DND-41 (cell line): ENCODE data around the gene ZDHHC11.
"Not testable (repeated sequence)": the region's sequence is repeated elsewhere in the genome, so short reads cannot be mapped to it uniquely, and the experiment has no call there.

Experiments
- ATAC-seq: fragments of 200-7000 bp; cut with Tn5 transposase; 3 replicates; pipeline ENCODE4 v1.9.1; 2021; ENCODE audit warnings: low read depth; ENCODE audit not compliant: insufficient read depth
- DNase-seq: peaks from one replicate; pipeline ENCODE4 v3.0.0-alpha.2; 2020
- H2AFZ ChIP-seq: 2 replicates; pipeline ENCODE4 v1.6.0; 2012; ENCODE audit warnings: low read depth, low read length
- H3K27ac ChIP-seq: 2 replicates; pipeline ENCODE4 v1.5.1; 2012; ENCODE audit warnings: low read length, inconsistent platforms
- H3K27me3 ChIP-seq: fragments of 200-600 bp; sonication (generic); 2 replicates; pipeline ENCODE4 v1.6.0; 2012; ENCODE audit warnings: low read length, mild to moderate bottlenecking, inconsistent platforms; ENCODE audit not compliant: insufficient read depth, poor library complexity
- H3K36me3 ChIP-seq: 2 replicates; pipeline ENCODE4 v1.5.1; 2012; ENCODE audit warnings: low read length, inconsistent platforms; ENCODE audit not compliant: insufficient read depth
- H3K4me1 ChIP-seq: 2 replicates; pipeline ENCODE4 v1.5.1; 2012; ENCODE audit warnings: mild to moderate bottlenecking, low read length; ENCODE audit not compliant: insufficient read depth
- H3K4me2 ChIP-seq: 2 replicates; pipeline ENCODE4 v1.6.0; 2012; ENCODE audit warnings: mild to moderate bottlenecking, moderate library complexity, low read length, inconsistent platforms; ENCODE audit not compliant: insufficient read depth
- H3K4me3 ChIP-seq, 2 experiments: fragments of 200-600 bp in 1 of 2; shearing (Covaris generic) in 1 of 2; 2 replicates each; pipeline ENCODE4 v1.5.1; 2012 to 2016; ENCODE audit warnings: inconsistent platforms in 2 of 2, low read length in 2 of 2, mild to moderate bottlenecking in 2 of 2, low read depth in 1 of 2, moderate library complexity in 1 of 2
- H3K79me2 ChIP-seq: 2 replicates; pipeline ENCODE4 v1.6.0; 2012; ENCODE audit warnings: low read length, inconsistent platforms; ENCODE audit not compliant: insufficient read depth
- H3K9ac ChIP-seq: 2 replicates; pipeline ENCODE4 v1.6.0; 2012; ENCODE audit warnings: low read depth, mild to moderate bottlenecking, inconsistent platforms, low read length, moderate library complexity
- H3K9me3 ChIP-seq: 2 replicates; pipeline ENCODE4 v1.5.1; 2012; ENCODE audit warnings: low read length, moderate library complexity, mild to moderate bottlenecking, inconsistent platforms; ENCODE audit not compliant: insufficient read depth, severe bottlenecking
- H4K20me1 ChIP-seq: 2 replicates; pipeline ENCODE4 v1.6.0; 2012; ENCODE audit warnings: low read length; ENCODE audit not compliant: insufficient read depth
- EZH2 ChIP-seq: IDR thresholded peaks from 3 replicates; pipeline ENCODE4 v1.6.1; 2012; ENCODE audit warnings: borderline replicate concordance, low read depth, mild to moderate bottlenecking, moderate library complexity, low read length, inconsistent platforms; ENCODE audit not compliant: severe bottlenecking
- TF ChIP-seq, protein P1 (sequence below): IDR thresholded peaks from 2 replicates; pipeline ENCODE4 v1.5.1; 2012; ENCODE audit warnings: borderline replicate concordance, low read length, moderate library complexity, mild to moderate bottlenecking; ENCODE audit not compliant: poor library complexity, severe bottlenecking; ENCODE audit errors: extremely low read depth

ZDHHC11 gene

DNA sequence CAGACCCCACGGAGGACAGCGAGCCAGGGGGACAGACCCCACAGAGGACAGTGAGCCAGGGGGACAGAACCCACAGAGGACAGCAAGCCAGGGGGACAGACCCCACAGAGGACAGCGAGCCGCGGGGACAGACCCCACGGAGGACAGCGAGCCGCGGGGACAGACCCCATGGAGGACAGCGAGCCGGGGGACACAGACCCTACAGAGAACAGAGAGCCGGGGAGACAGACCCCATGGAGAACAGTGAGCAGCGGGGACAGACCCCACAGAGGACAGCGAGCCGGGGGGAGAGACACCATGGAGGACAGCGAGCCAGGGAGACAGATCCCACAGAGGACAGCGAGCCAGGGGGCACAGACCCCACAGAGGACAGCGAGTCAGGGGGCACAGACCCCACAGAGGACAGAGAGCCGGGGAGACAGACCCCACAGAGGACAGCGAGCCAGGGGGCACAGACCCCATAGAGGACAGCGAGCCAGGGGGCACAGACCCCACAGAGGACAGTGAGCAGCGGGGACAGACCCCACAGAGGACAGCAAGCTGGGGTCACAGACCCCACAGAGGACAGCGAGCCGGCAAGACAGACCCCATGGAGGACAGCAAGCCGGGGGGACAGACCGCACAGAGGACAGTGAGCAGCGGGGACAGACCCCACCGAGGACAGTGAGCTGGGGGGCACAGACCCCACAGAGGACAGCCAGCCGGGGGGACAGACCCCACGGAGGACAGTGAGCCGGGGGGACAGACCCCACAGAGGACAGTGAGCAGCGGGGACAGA is 4.4 kb upstream of the ZDHHC11 start:
- H3K4me2 ChIP-seq: no peak overlapping the region
- no peak overlapping the region for H2AFZ ChIP-seq
- H3K9ac ChIP-seq: no peak overlapping the region
- H3K27ac ChIP-seq: no peak overlapping the region
- H3K36me3 ChIP-seq: no peaks in the 10 kb centered on the region
- TF ChIP-seq EZH2: no peak
- TF ChIP-seq, protein P1, sequence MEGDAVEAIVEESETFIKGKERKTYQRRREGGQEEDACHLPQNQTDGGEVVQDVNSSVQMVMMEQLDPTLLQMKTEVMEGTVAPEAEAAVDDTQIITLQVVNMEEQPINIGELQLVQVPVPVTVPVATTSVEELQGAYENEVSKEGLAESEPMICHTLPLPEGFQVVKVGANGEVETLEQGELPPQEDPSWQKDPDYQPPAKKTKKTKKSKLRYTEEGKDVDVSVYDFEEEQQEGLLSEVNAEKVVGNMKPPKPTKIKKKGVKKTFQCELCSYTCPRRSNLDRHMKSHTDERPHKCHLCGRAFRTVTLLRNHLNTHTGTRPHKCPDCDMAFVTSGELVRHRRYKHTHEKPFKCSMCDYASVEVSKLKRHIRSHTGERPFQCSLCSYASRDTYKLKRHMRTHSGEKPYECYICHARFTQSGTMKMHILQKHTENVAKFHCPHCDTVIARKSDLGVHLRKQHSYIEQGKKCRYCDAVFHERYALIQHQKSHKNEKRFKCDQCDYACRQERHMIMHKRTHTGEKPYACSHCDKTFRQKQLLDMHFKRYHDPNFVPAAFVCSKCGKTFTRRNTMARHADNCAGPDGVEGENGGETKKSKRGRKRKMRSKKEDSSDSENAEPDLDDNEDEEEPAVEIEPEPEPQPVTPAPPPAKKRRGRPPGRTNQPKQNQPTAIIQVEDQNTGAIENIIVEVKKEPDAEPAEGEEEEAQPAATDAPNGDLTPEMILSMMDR: no peak
- H3K4me1 ChIP-seq: no peaks in the 10 kb centered on the region
- no peaks in the 10 kb centered on the region for H3K27me3 ChIP-seq
- H3K79me2 ChIP-seq: no peaks in the 10 kb centered on the region
- ATAC-seq: no peak
- DNase-seq: no peak
- peaks cover 32% of the 10 kb centered on the region for H4K20me1 ChIP-seq
- H3K9me3 ChIP-seq: no peaks in the 10 kb centered on the region
- H3K4me3 ChIP-seq: no peak overlapping the region

DNA sequence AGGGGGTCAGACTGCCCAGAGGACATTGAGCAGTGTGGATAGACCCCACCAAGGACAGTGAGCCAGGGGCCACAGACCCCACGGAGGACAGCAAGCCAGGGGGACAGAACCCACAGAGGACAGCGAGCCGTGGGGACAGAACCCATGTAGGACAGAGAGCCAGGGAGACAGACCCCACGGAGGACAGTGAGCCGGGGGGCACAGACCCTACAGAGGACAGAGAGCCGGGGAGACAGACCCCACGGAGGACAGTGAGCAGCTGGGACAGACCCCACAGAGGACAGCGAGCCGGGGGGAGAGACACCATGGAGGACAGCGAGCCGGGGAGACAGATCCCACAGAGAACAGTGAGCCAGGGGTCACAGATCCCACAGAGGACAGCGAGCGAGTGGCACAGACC is 3.4 kb upstream of the ZDHHC11 start:
- peaks cover 25% of the 10 kb centered on the region for H4K20me1 ChIP-seq
- H3K27ac ChIP-seq: no peak overlapping the region
- no peak for ATAC-seq
- H3K4me3 ChIP-seq: no peak overlapping the region
- no peak overlapping the region for H2AFZ ChIP-seq
- H3K9me3 ChIP-seq: no peaks in the 10 kb centered on the region
- no peak for DNase-seq
- no peaks in the 10 kb centered on the region for H3K27me3 ChIP-seq
- no peaks in the 10 kb centered on the region for H3K4me1 ChIP-seq
- H3K36me3 ChIP-seq: no peaks in the 10 kb centered on the region
- H3K9ac ChIP-seq: no peak overlapping the region
- H3K4me2 ChIP-seq: no peak overlapping the region
- TF ChIP-seq, protein P1: no peak
- TF ChIP-seq EZH2: no peak
- H3K79me2 ChIP-seq: no peaks in the 10 kb centered on the region

DNA sequence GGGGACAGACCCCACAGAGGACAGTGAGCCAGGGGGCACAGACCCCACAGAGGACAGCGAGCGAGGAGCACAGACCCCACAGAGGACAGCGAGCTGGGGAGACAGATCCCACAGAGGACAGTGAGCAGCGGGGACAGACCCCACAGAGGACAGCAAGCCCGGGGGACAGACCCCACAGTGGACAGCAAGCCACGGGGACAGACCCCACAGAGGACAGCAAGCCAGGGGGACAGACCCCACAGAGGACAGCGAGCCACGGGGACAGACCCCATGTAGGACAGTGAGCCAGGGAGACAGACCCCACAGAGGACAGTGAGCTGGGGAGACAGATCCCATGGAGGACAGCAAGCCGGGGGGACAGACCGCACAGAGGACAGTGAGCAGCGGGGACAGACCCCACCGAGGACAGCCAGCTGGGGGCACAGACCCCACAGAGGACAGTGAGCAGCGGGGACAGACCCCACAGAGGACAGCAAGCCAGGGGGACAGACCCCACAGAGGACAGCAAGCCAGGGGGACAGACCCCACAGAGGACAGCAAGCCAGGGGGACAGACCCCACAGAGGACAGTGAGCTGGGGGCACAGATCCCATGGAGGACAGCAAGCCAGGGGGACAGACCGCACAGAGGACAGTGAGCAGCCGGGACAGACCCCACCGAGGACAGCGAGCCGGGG is 2.8 kb upstream of the ZDHHC11 start:
- not testable (repeated sequence) for H3K27ac ChIP-seq, H3K9me3 ChIP-seq, H3K4me2 ChIP-seq, H3K9ac ChIP-seq, H3K79me2 ChIP-seq, H3K27me3 ChIP-seq, H3K4me1 ChIP-seq, H3K36me3 ChIP-seq, ATAC-seq, H2AFZ ChIP-seq, H3K4me3 ChIP-seq, DNase-seq
- peaks cover 23% of the 10 kb centered on the region for H4K20me1 ChIP-seq
